Measurements from ENCODE around the gene HIVEP3. TPM values are rescaled to one million over a fixed set of nuclear protein-coding genes. Genes with fewer than 3 reads are reported as not detected.

HIVEP3 gene
- total and polyA plus RNA-seq, 2 of the 13 experiments (the other 11 are each of a cell fraction or from before 2014, with no cell fraction given) = 0.05 TPM; not detected in 1

GRCh38 chr1:41523949-41524675, 394.6 kb downstream of the HIVEP3 start:
- Histone ChIP-seq H3K36me3 (replicated peaks in 1 of 2; ENCODE audit: control insufficient read depth in 1 of 2, insufficient read depth in 2 of 2, low read length in 2 of 2) (no peaks in the 10 kb centered on the region), H4K20me1 (ENCODE audit: insufficient read depth, low read length) (no peaks in the 10 kb centered on the region), H3K27me3 (ENCODE audit: control insufficient read depth in 1 of 2, insufficient read depth in 2 of 2, low read length in 2 of 2) (peaks cover 7 to 19% of the 10 kb centered on the region in 2 experiments; a peak in 3 of 5 replicates), H3K4me2 (ENCODE audit: low read depth, low read length) (no peak overlapping the region), H3K79me2 (ENCODE audit: insufficient read depth, low read length) (no peaks in the 10 kb centered on the region), H2AFZ (ENCODE audit: low read length) (no peak overlapping the region), H3K4me3 (replicated peaks in 1 of 3; ENCODE audit: insufficient read depth in 1 of 3, low read depth in 2 of 3, low read length in 3 of 3) (no peak overlapping the region), H3K4me1 (ENCODE audit: insufficient read depth, low read length) (no peaks in the 10 kb centered on the region), H3K27ac (ENCODE audit: extremely low read length, insufficient read depth, low read length) (no peak overlapping the region), H3K9ac (ENCODE audit: insufficient read depth, low read depth, low read length) (no peak overlapping the region), H3K9me3 (ENCODE audit: low read length) (peaks cover 11% of the 10 kb centered on the region)
- TF ChIP-seq THAP11 (CRISPR knock-in tag; IDR thresholded peaks at IDR 0.05) = no peak
- TF ChIP-seq, protein P1, sequence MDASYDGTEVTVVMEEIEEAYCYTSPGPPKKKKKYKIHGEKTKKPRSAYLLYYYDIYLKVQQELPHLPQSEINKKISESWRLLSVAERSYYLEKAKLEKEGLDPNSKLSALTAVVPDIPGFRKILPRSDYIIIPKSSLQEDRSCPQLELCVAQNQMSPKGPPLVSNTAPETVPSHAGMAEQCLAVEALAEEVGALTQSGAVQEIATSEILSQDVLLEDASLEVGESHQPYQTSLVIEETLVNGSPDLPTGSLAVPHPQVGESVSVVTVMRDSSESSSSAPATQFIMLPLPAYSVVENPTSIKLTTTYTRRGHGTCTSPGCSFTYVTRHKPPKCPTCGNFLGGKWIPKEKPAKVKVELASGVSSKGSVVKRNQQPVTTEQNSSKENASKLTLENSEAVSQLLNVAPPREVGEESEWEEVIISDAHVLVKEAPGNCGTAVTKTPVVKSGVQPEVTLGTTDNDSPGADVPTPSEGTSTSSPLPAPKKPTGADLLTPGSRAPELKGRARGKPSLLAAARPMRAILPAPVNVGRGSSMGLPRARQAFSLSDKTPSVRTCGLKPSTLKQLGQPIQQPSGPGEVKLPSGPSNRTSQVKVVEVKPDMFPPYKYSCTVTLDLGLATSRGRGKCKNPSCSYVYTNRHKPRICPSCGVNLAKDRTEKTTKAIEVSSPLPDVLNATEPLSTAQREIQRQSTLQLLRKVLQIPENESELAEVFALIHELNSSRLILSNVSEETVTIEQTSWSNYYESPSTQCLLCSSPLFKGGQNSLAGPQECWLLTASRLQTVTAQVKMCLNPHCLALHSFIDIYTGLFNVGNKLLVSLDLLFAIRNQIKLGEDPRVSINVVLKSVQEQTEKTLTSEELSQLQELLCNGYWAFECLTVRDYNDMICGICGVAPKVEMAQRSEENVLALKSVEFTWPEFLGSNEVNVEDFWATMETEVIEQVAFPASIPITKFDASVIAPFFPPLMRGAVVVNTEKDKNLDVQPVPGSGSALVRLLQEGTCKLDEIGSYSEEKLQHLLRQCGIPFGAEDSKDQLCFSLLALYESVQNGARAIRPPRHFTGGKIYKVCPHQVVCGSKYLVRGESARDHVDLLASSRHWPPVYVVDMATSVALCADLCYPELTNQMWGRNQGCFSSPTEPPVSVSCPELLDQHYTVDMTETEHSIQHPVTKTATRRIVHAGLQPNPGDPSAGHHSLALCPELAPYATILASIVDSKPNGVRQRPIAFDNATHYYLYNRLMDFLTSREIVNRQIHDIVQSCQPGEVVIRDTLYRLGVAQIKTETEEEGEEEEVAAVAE (CRISPR knock-in tag; IDR thresholded peaks at IDR 0.05; ENCODE audit: borderline replicate concordance) = no peak
- TF ChIP-seq ZNF713 (CRISPR knock-in tag; IDR thresholded peaks at IDR 0.05) = no peak
- TF ChIP-seq SMAD9 (CRISPR knock-in tag; IDR thresholded peaks at IDR 0.05) = no peak
- TF ChIP-seq SCMH1 (CRISPR knock-in tag; IDR thresholded peaks at IDR 0.05; ENCODE audit: borderline replicate concordance) = no peak
- no peak for TF ChIP-seq UBTF (CRISPR knock-in tag; IDR thresholded peaks at IDR 0.05)
- TF ChIP-seq RARG (CRISPR knock-in tag; IDR thresholded peaks at IDR 0.05; ENCODE audit: low read depth) = no peak
- TF ChIP-seq, protein P2, sequence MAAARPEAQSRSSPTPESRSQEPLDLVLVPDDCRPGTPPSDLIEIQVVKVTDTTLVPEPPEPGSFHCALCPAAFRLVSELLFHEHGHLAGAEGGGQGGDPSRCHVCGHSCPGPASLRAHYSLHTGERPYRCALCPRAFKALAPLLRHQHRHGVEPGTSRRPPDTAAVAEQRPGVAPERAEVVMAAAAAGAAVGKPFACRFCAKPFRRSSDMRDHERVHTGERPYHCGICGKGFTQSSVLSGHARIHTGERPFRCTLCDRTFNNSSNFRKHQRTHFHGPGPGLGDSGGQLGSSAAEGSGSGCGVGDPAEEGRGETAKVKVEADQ (CRISPR knock-in tag; IDR thresholded peaks at IDR 0.05; ENCODE audit: borderline replicate concordance) = no peak
- no TSS peak for BruUV-seq (replicated peaks)
- DNase-seq (ENCODE audit: low spot score) (no peak), ATAC-seq (no peak), FAIRE-seq (no peak)
- in situ Hi-C loops (cut with HindIII; ENCODE audit: extremely low pct_ligation_motif_present, low pct_unique_long_range_greater_than_20kb) (no loop called here), intact Hi-C loops (cut with micrococcal nuclease; ENCODE audit: unreplicated experiment) (no loop called here)
- POLR2A ChIA-PET = no interaction called here
- whole genome bisulfite sequencing (ENCODE audit: low lambda C conversion rate) = 32% methylated on average over 9 of the region's 9 CpGs
- CTCF ChIA-PET (ENCODE audit: low intra/inter-chr PET ratio, low total read pairs) = no interaction called here

Measured in HepG2 (cell line).